GM21723 (cell line): Measurements from ENCODE around the gene BTF3L4.

Experiments
- ATAC-seq: cut with Tn5 transposase; IDR thresholded peaks from one replicate; pipeline ENCODE4 v1.9.1; 2021; ENCODE audit warnings: mild to moderate bottlenecking, moderate library complexity; ENCODE audit not compliant: unreplicated experiment

The BTF3L4 gene

DNA sequence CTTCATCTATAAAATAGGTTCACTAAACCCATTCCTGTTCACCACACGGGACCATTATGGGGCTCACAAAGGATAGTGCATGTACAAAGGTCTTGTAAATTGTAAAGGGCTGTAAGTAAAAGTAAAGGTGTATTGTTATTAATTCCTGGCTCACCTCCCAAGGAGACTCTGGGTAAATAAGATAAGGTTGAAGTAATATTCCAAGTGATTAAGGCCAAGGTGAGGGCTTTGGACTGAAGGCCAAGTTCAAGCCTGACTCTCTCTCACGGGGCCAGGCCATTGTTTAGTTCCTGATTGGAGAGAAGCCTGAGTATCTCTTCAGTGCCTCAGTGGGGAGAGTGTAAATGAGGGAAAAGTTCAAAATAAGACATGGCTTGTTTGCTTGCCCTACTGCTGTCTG lies 66.3 kb downstream of the BTF3L4 start:
- no peak for ATAC-seq

GRCh38 chr1:52123622-52124021 lies 67.5 kb downstream of the BTF3L4 start:
- no peak for ATAC-seq

- no peak for ATAC-seq
Observed at GRCh38 chr1:52125736-52126359, 69.8 kb downstream of the BTF3L4 start.

DNA sequence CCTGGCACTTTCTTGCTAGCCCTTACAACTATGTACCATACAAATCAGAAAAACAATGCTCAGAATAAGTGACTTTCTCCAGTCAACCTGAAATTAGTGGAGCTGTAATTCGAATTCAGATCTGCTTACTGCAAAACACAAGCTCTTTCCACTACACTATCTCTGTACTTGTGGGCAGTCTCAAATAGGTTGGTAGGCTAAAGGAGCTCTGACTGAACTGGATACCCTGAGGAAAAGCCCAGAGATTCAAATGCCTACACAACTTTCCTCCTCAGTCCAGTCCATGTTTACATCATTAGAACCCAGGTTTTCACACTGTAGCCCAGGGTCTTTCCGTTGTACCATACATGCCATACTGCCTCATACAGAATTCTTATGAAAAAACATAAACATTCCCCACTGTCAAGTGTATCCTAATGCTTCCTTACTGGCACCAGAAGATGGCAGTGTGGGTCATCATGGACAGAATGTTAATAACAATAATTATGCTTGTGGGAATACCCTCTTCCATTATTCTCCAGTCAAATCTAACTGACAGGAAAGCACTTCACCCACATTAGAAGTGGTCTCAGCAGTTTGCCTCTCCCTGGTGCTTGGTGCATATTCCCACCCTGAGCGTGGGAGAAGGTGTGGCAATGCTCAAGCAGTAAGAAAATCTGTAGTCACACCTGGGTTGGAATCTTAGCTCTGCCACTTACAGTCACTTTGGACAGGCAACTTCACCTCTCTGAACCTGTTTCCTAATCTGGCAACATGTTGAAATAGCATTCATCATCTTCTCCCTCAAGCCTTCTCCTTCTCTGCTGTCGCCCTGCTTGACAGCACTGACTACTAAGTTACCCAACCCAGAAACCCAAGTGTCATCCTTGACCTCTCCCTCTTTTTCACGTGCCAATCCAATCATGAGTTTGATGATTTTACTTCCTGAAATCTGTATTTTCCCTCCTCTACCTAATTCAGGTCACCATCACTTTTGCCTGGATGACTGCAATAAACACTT lies 71.4 kb downstream of the BTF3L4 start:
- no peak for ATAC-seq

GRCh38 chr1:52139817-52140540 lies 83.9 kb downstream of the BTF3L4 start:
- peak; percentile 63 for ATAC-seq
